ENCODE measurements around the gene ADAM11. TPM values are rescaled to one million over a fixed set of nuclear protein-coding genes. Genes with fewer than 3 reads are reported as not detected.
A peak's percentile ranks its signal among the peaks of the same experiment; 100 is the strongest.

The ADAM11 gene
- total and polyA plus RNA-seq, 2 of the 13 experiments (the other 11 are each of a cell fraction or from before 2014, with no cell fraction given) = 0.38 to 0.91 TPM

GRCh38 chr17:44779211-44780025, 20.6 kb downstream of the ADAM11 start (continued):
- TF ChIP-seq CAMTA2 (CRISPR knock-in tag; IDR thresholded peaks at IDR 0.05; ENCODE audit: borderline replicate concordance) = 0 out of 2 replicates have a peak, but pooled peaks have one; percentile 91
- no peak for TF ChIP-seq PAF1 (CRISPR knock-in tag; IDR thresholded peaks at IDR 0.05)
- no peak for TF ChIP-seq ZNF256 (CRISPR knock-in tag; conservative IDR thresholded peaks at IDR 0.05)
- no peak for TF ChIP-seq ZNF7 (CRISPR knock-in tag; IDR thresholded peaks at IDR 0.05)
- TF ChIP-seq KDM2A (CRISPR knock-in tag; IDR thresholded peaks at IDR 0.05; ENCODE audit: borderline replicate concordance, low read depth) = peak; percentile 82
- TF ChIP-seq ZNF136 (CRISPR knock-in tag; IDR thresholded peaks at IDR 0.05; ENCODE audit: low read depth) = no peak
- peak; percentile 87; the same call in 1 of the 2 replicates for TF ChIP-seq ZNF776 (CRISPR knock-in tag; IDR thresholded peaks at IDR 0.05)
- TF ChIP-seq ZNF24 (IDR thresholded peaks at IDR 0.05) = no peak
- TF ChIP-seq DMAP1 (CRISPR knock-in tag; IDR thresholded peaks at IDR 0.05) = peak; percentile 77
- TF ChIP-seq ZNF496 (CRISPR knock-in tag; IDR thresholded peaks at IDR 0.05; ENCODE audit: insufficient replicate concordance) = no peak
- no peak for TF ChIP-seq ZNF430 (CRISPR knock-in tag; IDR thresholded peaks at IDR 0.05)
- peak; percentile 92 for TF ChIP-seq FOXC1 (CRISPR knock-in tag; IDR thresholded peaks at IDR 0.05; ENCODE audit: borderline replicate concordance)
- no peak for TF ChIP-seq ZNF232 (CRISPR knock-in tag; IDR thresholded peaks at IDR 0.05; ENCODE audit: borderline replicate concordance)
- TF ChIP-seq SIX1 (CRISPR knock-in tag; IDR thresholded peaks at IDR 0.05; ENCODE audit: borderline replicate concordance) = no peak
- no peak for TF ChIP-seq PHF5A (CRISPR knock-in tag; IDR thresholded peaks at IDR 0.05; ENCODE audit: low read depth, unreplicated experiment)
- TF ChIP-seq HBP1 (CRISPR knock-in tag; IDR thresholded peaks at IDR 0.05; ENCODE audit: low read depth) = no peak
- TF ChIP-seq GLI4 (CRISPR knock-in tag; IDR thresholded peaks at IDR 0.05; ENCODE audit: borderline replicate concordance) = no peak
- no peak for TF ChIP-seq ZFAT (CRISPR knock-in tag; conservative IDR thresholded peaks at IDR 0.05)
- no peak for TF ChIP-seq CCDC6 (CRISPR knock-in tag; IDR thresholded peaks at IDR 0.05)
- peak; percentile 72; the same call in 1 of the 2 replicates for TF ChIP-seq MAZ (IDR thresholded peaks at IDR 0.05; ENCODE audit: borderline replicate concordance, low read depth, low read length)
- TF ChIP-seq MAZ (CRISPR knock-in tag; IDR thresholded peaks at IDR 0.05; ENCODE audit: low read depth) = no peak
- TF ChIP-seq ZFP1 (CRISPR knock-in tag; IDR thresholded peaks at IDR 0.05) = no peak
- TF ChIP-seq SUZ12 (IDR thresholded peaks at IDR 0.05; ENCODE audit: low read depth, low read length) = no peak
- no peak for TF ChIP-seq ZNF569 (CRISPR knock-in tag; IDR thresholded peaks at IDR 0.05; ENCODE audit: borderline replicate concordance)
- TF ChIP-seq JUND (CRISPR knock-in tag; IDR thresholded peaks at IDR 0.05) = peak; percentile 82
- no peak for TF ChIP-seq FIP1L1 (IDR thresholded peaks at IDR 0.05; ENCODE audit: borderline replicate concordance, insufficient read depth, low read depth, low read length)
- no peak for TF ChIP-seq DBP (CRISPR knock-in tag; IDR thresholded peaks at IDR 0.05; ENCODE audit: not compliant biosample characterization)
- TF ChIP-seq ZNF441 (CRISPR knock-in tag; IDR thresholded peaks at IDR 0.05; ENCODE audit: borderline replicate concordance) = peak; percentile 22; the same call in 1 of the 2 replicates
- TF ChIP-seq ZNF33A (CRISPR knock-in tag; IDR thresholded peaks at IDR 0.05; ENCODE audit: borderline replicate concordance) = no peak
- peak; percentile 38; the same call in 1 of the 2 replicates for TF ChIP-seq HDAC2 (CRISPR knock-in tag; IDR thresholded peaks at IDR 0.05)
- TF ChIP-seq ZFP37 (CRISPR knock-in tag; IDR thresholded peaks at IDR 0.05; ENCODE audit: borderline replicate concordance) = no peak
